ENCODE measurements around the gene AFAP1L1.

Gene AFAP1L1

GRCh38 chr5:149288436-149288835 is 16.8 kb downstream of the AFAP1L1 start:
- DNase-seq = no peak

- DNase-seq = no peak
Observed at GRCh38 chr5:149289301-149289700, 17.6 kb downstream of the AFAP1L1 start.

- DNase-seq = no peak
Observed at GRCh38 chr5:149294872-149295829, 23.5 kb downstream of the AFAP1L1 start.

- no peak for DNase-seq
Observed at GRCh38 chr5:149297340-149298025, 25.8 kb downstream of the AFAP1L1 start.

- DNase-seq = no peak
Observed at GRCh38 chr5:149298163-149298562, 26.5 kb downstream of the AFAP1L1 start.

GRCh38 chr5:149298842-149299404 is 27.3 kb downstream of the AFAP1L1 start:
- DNase-seq = no peak

GRCh38 chr5:149299451-149300054 is 27.9 kb downstream of the AFAP1L1 start:
- no peak for DNase-seq

GRCh38 chr5:149300441-149300840 is 28.8 kb downstream of the AFAP1L1 start:
- DNase-seq = no peak

- no peak for DNase-seq
Observed at GRCh38 chr5:149301049-149301743, 29.5 kb downstream of the AFAP1L1 start.

- DNase-seq = no peak
Observed at GRCh38 chr5:149301744-149302380, 30.2 kb downstream of the AFAP1L1 start.

- DNase-seq = no peak
Observed at GRCh38 chr5:149302641-149303040, 31.0 kb downstream of the AFAP1L1 start.

- DNase-seq = no peak
Observed at GRCh38 chr5:149303210-149303609, 31.6 kb downstream of the AFAP1L1 start.

- no peak for DNase-seq
Observed at GRCh38 chr5:149304195-149305078, 32.8 kb downstream of the AFAP1L1 start.

GRCh38 chr5:149309354-149309753 is 37.7 kb downstream of the AFAP1L1 start:
- DNase-seq = no peak

GRCh38 chr5:149310488-149310887 is 38.8 kb downstream of the AFAP1L1 start:
- no peak for DNase-seq

- DNase-seq = no peak
Observed at GRCh38 chr5:149310947-149311658, 39.4 kb downstream of the AFAP1L1 start.

GRCh38 chr5:149313151-149313841 is 41.6 kb downstream of the AFAP1L1 start:
- DNase-seq = no peak

- no peak for DNase-seq
Observed at GRCh38 chr5:149314571-149315111, 43.0 kb downstream of the AFAP1L1 start.

- DNase-seq = no peak
Observed at GRCh38 chr5:149315753-149316152, 44.1 kb downstream of the AFAP1L1 start.

Measured in NCI-H1092 (cell line).